Upper lobe of right lung (tissue), 1 donor: ENCODE measurements around the gene WDHD1. TPM values are rescaled to one million over a fixed set of nuclear protein-coding genes. Genes with fewer than 3 reads are reported as not detected.

ENCODE experiments used
- ATAC-seq: fragments of 200-7000 bp; cut with Tn5 transposase; one replicate; pipeline ENCODE4 v1.9.1; 2020; ENCODE audit warnings: mild to moderate bottlenecking, moderate library complexity
- DNase-seq: peaks from one replicate; pipeline ENCODE4 v3.0.0-alpha.2; 2020
- H3K27ac ChIP-seq: fragments of 200-600 bp; one replicate; pipeline ENCODE4 v1.8.0; 2022
- H3K27me3 ChIP-seq: fragments of 200-600 bp; one replicate; pipeline ENCODE4 v1.8.0; 2022; ENCODE audit warnings: mild to moderate bottlenecking
- H3K36me3 ChIP-seq: fragments of 200-600 bp; one replicate; pipeline ENCODE4 v1.8.0; 2022
- H3K4me1 ChIP-seq: fragments of 200-600 bp; one replicate; pipeline ENCODE4 v1.8.0; 2022
- H3K4me3 ChIP-seq: fragments of 200-600 bp; one replicate; pipeline ENCODE4 v1.8.0; 2022; ENCODE audit warnings: mild to moderate bottlenecking
- H3K9me3 ChIP-seq: fragments of 200-600 bp; one replicate; pipeline ENCODE4 v1.8.0; 2022
- CTCF ChIP-seq: fragments of 200-600 bp; IDR thresholded peaks from one replicate; pipeline ENCODE4 v1.8.0; 2022; ENCODE audit warnings: antibody characterized with exemption
- intact Hi-C: fragments of 100-400 bp; cut with DNase I; formaldehyde crosslinking; loops from one replicate; pipeline ENCODE4 v1.11.0; 2022
- total RNA-seq: library from RNA; stranded (reverse); fragmentation: NEBNext Ultra II Directional; extraction: Animal tissue kit (Norgen Biotek cat#: 25700); gene quantifications from one replicate; pipeline ENCODE4 v1.2.1, GENCODE V29; 2021
- donor health status: DM: no; HTN: yes; CAD: no; lungs with severe emphysema.

Gene WDHD1
- total RNA-seq, 1 donor from 2014 or later = 3.5 TPM

GRCh38 chr14:54908190-54908589 is 118.7 kb downstream of the WDHD1 start:
- H3K27me3 ChIP-seq = no peaks in the 10 kb centered on the region
- no peak for DNase-seq
- H3K4me1 ChIP-seq = no peaks in the 10 kb centered on the region
- H3K4me3 ChIP-seq = no peak overlapping the region
- H3K9me3 ChIP-seq = no peaks in the 10 kb centered on the region
- intact Hi-C loops = no loop called here
- ATAC-seq = no peak
- TF ChIP-seq CTCF = no peak
- no peak overlapping the region for H3K27ac ChIP-seq
- no peaks in the 10 kb centered on the region for H3K36me3 ChIP-seq

GRCh38 chr14:54906075-54906474 is 120.8 kb downstream of the WDHD1 start:
- no peak for ATAC-seq
- H3K27me3 ChIP-seq = no peaks in the 10 kb centered on the region
- H3K4me1 ChIP-seq = no peaks in the 10 kb centered on the region
- no peak overlapping the region for H3K27ac ChIP-seq
- no peak overlapping the region for H3K4me3 ChIP-seq
- H3K9me3 ChIP-seq = no peaks in the 10 kb centered on the region
- intact Hi-C loops = no loop called here
- H3K36me3 ChIP-seq = no peaks in the 10 kb centered on the region
- DNase-seq = no peak
- TF ChIP-seq CTCF = no peak

- no peaks in the 10 kb centered on the region for H3K36me3 ChIP-seq
- no peaks in the 10 kb centered on the region for H3K27me3 ChIP-seq
- DNase-seq = peak; percentile 90
- ATAC-seq = peak; percentile 95
- H3K4me1 ChIP-seq = peaks cover 5% of the 10 kb centered on the region
- TF ChIP-seq CTCF = peak; percentile 51
- H3K9me3 ChIP-seq = no peaks in the 10 kb centered on the region
- H3K27ac ChIP-seq = peak within 1 kb of the TSS; percentile 81
- intact Hi-C loops = no loop called here
- H3K4me3 ChIP-seq = peak within 1 kb of the TSS; percentile 94
These were observed 124.1 kb downstream of the WDHD1 start, which contains the start of gene GCH1 for GRCh38 chr14:54902521-54903420. TSS of gene GCH1 (minus strand) at chr14:54902826. CDS start at chr14:54902663, 163 bp downstream.

GRCh38 chr14:54902143-54902520 is 124.8 kb downstream of the WDHD1 start:
- intact Hi-C loops = no loop called here

GRCh38 chr14:54901380-54902142 is 125.3 kb downstream of the WDHD1 start:
- ATAC-seq = no peak
- intact Hi-C loops = no loop called here
- Histone ChIP-seq H3K9me3 (no peaks in the 10 kb centered on the region), H3K36me3 (no peaks in the 10 kb centered on the region), H3K27me3 (no peaks in the 10 kb centered on the region), H3K4me1 (peaks cover 5% of the 10 kb centered on the region), H3K27ac (peak overlapping the region; percentile 81), H3K4me3 (peak overlapping the region; percentile 94)
- no peak for DNase-seq
- no peak for TF ChIP-seq CTCF

More at GRCh38 chr14:54902143-54902520, 124.8 kb downstream of the WDHD1 start:
- ATAC-seq (peak; percentile 81), DNase-seq (peak; percentile 91)
- peaks cover 5% of the 10 kb centered on the region for H3K4me1 ChIP-seq
- no peak for TF ChIP-seq CTCF
- H3K27ac ChIP-seq = peak overlapping the region; percentile 81
- no peaks in the 10 kb centered on the region for H3K27me3 ChIP-seq
- H3K36me3 ChIP-seq = no peaks in the 10 kb centered on the region
- peak overlapping the region; percentile 94 for H3K4me3 ChIP-seq
- H3K9me3 ChIP-seq = no peaks in the 10 kb centered on the region
